GM21576 (cell line): ENCODE measurements around the gene AMZ1.
A peak's percentile ranks its signal among the peaks of the same experiment; 100 is the strongest.
"Not testable (repeated sequence)": the region's sequence is repeated elsewhere in the genome, so short reads cannot be mapped to it uniquely, and the experiment has no call there.

Experiments
- ATAC-seq: cut with Tn5 transposase; IDR thresholded peaks from one replicate; pipeline ENCODE4 v1.9.1; 2021; ENCODE audit warnings: mild to moderate bottlenecking, moderate library complexity; ENCODE audit not compliant: unreplicated experiment

AMZ1 gene

GRCh38 chr7:2737771-2738540, 50.0 kb downstream of the AMZ1 start:
- no peak for ATAC-seq

GRCh38 chr7:2738766-2739549, 51.0 kb downstream of the AMZ1 start:
- no peak for ATAC-seq

GRCh38 chr7:2743523-2744185, 55.7 kb downstream of the AMZ1 start:
- ATAC-seq, result not testable (repeated sequence)

- not testable (repeated sequence) for ATAC-seq
Measured at GRCh38 chr7:2748684-2749083, 60.7 kb downstream of the AMZ1 start.

- ATAC-seq, result no peak
Measured at GRCh38 chr7:2750004-2750407, 62.0 kb downstream of the AMZ1 start.

GRCh38 chr7:2751086-2751485, 63.1 kb downstream of the AMZ1 start:
- no peak for ATAC-seq

- no peak for ATAC-seq
Measured at GRCh38 chr7:2753148-2753547, 65.1 kb downstream of the AMZ1 start.

- ATAC-seq, result no peak
Measured at GRCh38 chr7:2754086-2754485, 66.1 kb downstream of the AMZ1 start.

GRCh38 chr7:2754912-2755311, 66.9 kb downstream of the AMZ1 start:
- no peak for ATAC-seq

GRCh38 chr7:2755531-2755930, 67.5 kb downstream of the AMZ1 start:
- ATAC-seq, result no peak

- no peak for ATAC-seq
Measured at GRCh38 chr7:2757361-2757903, 69.4 kb downstream of the AMZ1 start.

GRCh38 chr7:2757904-2758672, 70.1 kb downstream of the AMZ1 start:
- peak; percentile 67 for ATAC-seq

GRCh38 chr7:2758673-2759616, 70.9 kb downstream of the AMZ1 start:
- no peak for ATAC-seq

- no peak for ATAC-seq
Measured at GRCh38 chr7:2759736-2760097, 71.7 kb downstream of the AMZ1 start.

GRCh38 chr7:2760098-2760889, 72.3 kb downstream of the AMZ1 start:
- no peak for ATAC-seq

GRCh38 chr7:2761131-2761624, 73.2 kb downstream of the AMZ1 start:
- no peak for ATAC-seq

- no peak for ATAC-seq
Measured at GRCh38 chr7:2761801-2762497, 73.9 kb downstream of the AMZ1 start.

GRCh38 chr7:2763597-2763996, 75.6 kb downstream of the AMZ1 start:
- no peak for ATAC-seq
